ENCODE results near the gene PCP4L1. TPM values are rescaled to one million over a fixed set of nuclear protein-coding genes. Genes with fewer than 3 reads are reported as not detected.
"Not testable (repeated sequence)": the region's sequence is repeated elsewhere in the genome, so short reads cannot be mapped to it uniquely, and the experiment has no call there.

PCP4L1 gene
- not detected for polyA plus RNA-seq (2013, experiment 1 of 2; ENCODE audit: insufficient read length)
- not detected for polyA plus RNA-seq (2013, experiment 2 of 2; ENCODE audit: insufficient read length)

- DNase-seq, result peak; percentile 42
Observed at GRCh38 chr1:161258439-161259344, at the start of gene PCP4L1. Gene PCP4L1 (plus strand): TSS chr1:161258745. CDS start chr1:161258975, 230 bp downstream.

GRCh38 chr1:161209790-161210409 is 48.6 kb upstream of the PCP4L1 start:
- DNase-seq, result peak; percentile 60

GRCh38 chr1:161214369-161214768 is 44.2 kb upstream of the PCP4L1 start:
- DNase-seq, result no peak

- no peak for DNase-seq
Observed at GRCh38 chr1:161215076-161215475, 43.5 kb upstream of the PCP4L1 start, which contains the start of gene FCER1G. Gene FCER1G (plus strand): TSS chr1:161215295. CDS start chr1:161215322, 27 bp downstream.

- peak; percentile 48 for DNase-seq
Observed at GRCh38 chr1:161216945-161217712, 41.4 kb upstream of the PCP4L1 start.

- DNase-seq, result no peak
Observed at GRCh38 chr1:161217831-161218230, 40.7 kb upstream of the PCP4L1 start.

- DNase-seq, result no peak
Observed at GRCh38 chr1:161218301-161219077, 40.1 kb upstream of the PCP4L1 start.

GRCh38 chr1:161219078-161219892 is 39.3 kb upstream of the PCP4L1 start:
- DNase-seq, result no peak

GRCh38 chr1:161220002-161220401 is 38.5 kb upstream of the PCP4L1 start:
- DNase-seq, result no peak

- DNase-seq, result no peak
Observed at GRCh38 chr1:161222175-161223019, 36.1 kb upstream of the PCP4L1 start.

- no peak for DNase-seq
Observed at GRCh38 chr1:161223805-161224694, 34.5 kb upstream of the PCP4L1 start.

GRCh38 chr1:161224695-161225087 is 33.9 kb upstream of the PCP4L1 start:
- not testable (repeated sequence) for DNase-seq

GRCh38 chr1:161225178-161225533 is 33.4 kb upstream of the PCP4L1 start:
- no peak for DNase-seq

- peak; percentile 100 for DNase-seq
Observed at GRCh38 chr1:161225534-161226319, 32.8 kb upstream of the PCP4L1 start, which contains the start of gene TOMM40L. Gene TOMM40L (plus strand): TSS chr1:161226060. CDS start chr1:161226490, 430 bp downstream.

- DNase-seq, result no peak
Observed at GRCh38 chr1:161226320-161226711, 32.2 kb upstream of the PCP4L1 start.

- no peak for DNase-seq
Observed at GRCh38 chr1:161226759-161227158, 31.8 kb upstream of the PCP4L1 start.

GRCh38 chr1:161227196-161227871 is 31.2 kb upstream of the PCP4L1 start:
- DNase-seq, result peak; percentile 63
